Measurements from ENCODE around the gene SORCS2.

DNA sequence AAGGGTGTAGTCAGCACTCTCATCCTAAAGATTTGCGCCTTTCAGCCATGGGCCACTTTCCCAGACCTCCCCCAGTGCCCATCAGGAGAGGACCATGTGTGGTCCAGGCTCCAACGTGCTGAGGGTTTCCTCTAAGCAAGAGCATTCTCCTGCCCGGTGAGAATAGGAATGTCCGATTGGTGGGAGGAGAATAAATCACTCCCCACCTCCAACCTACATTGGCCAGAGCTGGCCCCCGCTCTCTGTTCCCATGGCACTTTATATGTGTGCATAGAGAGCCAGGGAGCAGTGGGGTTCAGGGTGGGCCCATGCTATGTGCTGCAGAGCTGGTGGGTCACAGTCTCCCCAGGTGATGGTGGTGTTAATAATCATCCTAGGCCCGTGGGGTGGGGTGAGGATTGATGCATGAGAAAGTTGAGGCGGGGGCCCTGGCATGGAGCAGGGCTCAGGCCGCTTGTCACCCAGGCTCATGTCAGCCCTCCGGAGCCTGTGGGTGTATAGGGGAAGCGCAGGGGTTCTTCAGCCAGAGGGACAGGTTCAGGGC lies 6.8 kb upstream of the SORCS2 start:
- TF ChIP-seq, protein P1, sequence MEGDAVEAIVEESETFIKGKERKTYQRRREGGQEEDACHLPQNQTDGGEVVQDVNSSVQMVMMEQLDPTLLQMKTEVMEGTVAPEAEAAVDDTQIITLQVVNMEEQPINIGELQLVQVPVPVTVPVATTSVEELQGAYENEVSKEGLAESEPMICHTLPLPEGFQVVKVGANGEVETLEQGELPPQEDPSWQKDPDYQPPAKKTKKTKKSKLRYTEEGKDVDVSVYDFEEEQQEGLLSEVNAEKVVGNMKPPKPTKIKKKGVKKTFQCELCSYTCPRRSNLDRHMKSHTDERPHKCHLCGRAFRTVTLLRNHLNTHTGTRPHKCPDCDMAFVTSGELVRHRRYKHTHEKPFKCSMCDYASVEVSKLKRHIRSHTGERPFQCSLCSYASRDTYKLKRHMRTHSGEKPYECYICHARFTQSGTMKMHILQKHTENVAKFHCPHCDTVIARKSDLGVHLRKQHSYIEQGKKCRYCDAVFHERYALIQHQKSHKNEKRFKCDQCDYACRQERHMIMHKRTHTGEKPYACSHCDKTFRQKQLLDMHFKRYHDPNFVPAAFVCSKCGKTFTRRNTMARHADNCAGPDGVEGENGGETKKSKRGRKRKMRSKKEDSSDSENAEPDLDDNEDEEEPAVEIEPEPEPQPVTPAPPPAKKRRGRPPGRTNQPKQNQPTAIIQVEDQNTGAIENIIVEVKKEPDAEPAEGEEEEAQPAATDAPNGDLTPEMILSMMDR (IDR thresholded peaks at IDR 0.05; ENCODE audit: low read depth, low read length, poor library complexity, severe bottlenecking), result no peak
- TF ChIP-seq EZH2phosphoT487 (IDR thresholded peaks at IDR 0.05; ENCODE audit: borderline replicate concordance, low read length), result no peak

Data from DOHH2 (cell line).